HepG2 (cell line): ENCODE data around the gene RTL5. TPM values are rescaled to one million over a fixed set of nuclear protein-coding genes. Genes with fewer than 3 reads are reported as not detected.

Experiments
- ATAC-seq: fragments of 200-7000 bp; cut with Tn5 transposase; 3 replicates; pipeline ENCODE4 v1.9.1; 2020; ENCODE audit warnings: mild to moderate bottlenecking, moderate library complexity
- BruUV-seq: library from RNA; stranded (reverse); fragments of 400-500 nt; replicated peaks from 2 replicates; lab custom pipeline; 2021; lab: Mats Ljungman, UMichigan
- CTCF ChIA-PET: fragments of 300-600 bp; formaldehyde crosslinking; extraction: SDS; loops from one replicate; lab custom pipeline; 2021; ENCODE audit warnings: low total read pairs, inconsistent platforms, low intra/inter-chr PET ratio; lab: Yijun Ruan, JAX
- POLR2A ChIA-PET: fragments of 350-600 bp; sonication (Branson Sonifier 250); formaldehyde crosslinking; loops from one replicate; lab custom pipeline; 2020; ENCODE audit warnings: antibody characterized with exemption, inconsistent platforms; lab: Yijun Ruan, JAX
- DNase-seq: peaks from one replicate; pipeline ENCODE4 v3.0.0-alpha.2; 2015; ENCODE audit warnings: low spot score
- FAIRE-seq: peaks from 3 replicates; lab custom pipeline; 2011; peaks lifted over from hg19 to GRCh38; lab: Jason Lieb, UNC
- H2AFZ ChIP-seq: one replicate; pipeline ENCODE4 v1.6.1; 2011; ENCODE audit warnings: low read length, inconsistent platforms
- H3K27ac ChIP-seq: fragments of 300-600 bp; 3 replicates; pipeline ENCODE4 v1.8.0; 2011; ENCODE audit warnings: mixed run types, mild to moderate bottlenecking, mixed read lengths, low read length, inconsistent platforms; ENCODE audit not compliant: insufficient read depth; ENCODE audit errors: extremely low read length
- H3K27me3 ChIP-seq, 2 experiments: fragments of 200-600 bp in 1 of 2; 2 replicates in 1 of 2; 3 replicates in 1 of 2; pipeline versions ENCODE4 v1.6.0 to v1.8.0; 2011; ENCODE audit warnings: low read length in 2 of 2, mild to moderate bottlenecking in 2 of 2, moderate library complexity in 2 of 2, inconsistent platforms in 1 of 2; ENCODE audit not compliant: insufficient read depth in 2 of 2, control insufficient read depth in 1 of 2
- H3K36me3 ChIP-seq, 2 experiments: fragments of 200-600 bp in 1 of 2; replicated peaks in 1 of 2; 2 replicates in 1 of 2; 3 replicates in 1 of 2; pipeline versions ENCODE4 v1.5.1 to v1.8.0; 2011; ENCODE audit warnings: low read length in 2 of 2, inconsistent platforms in 1 of 2; ENCODE audit not compliant: insufficient read depth in 2 of 2, control insufficient read depth in 1 of 2
- H3K4me1 ChIP-seq: 2 replicates; pipeline ENCODE4 v1.5.1; 2012; ENCODE audit warnings: low read length, inconsistent platforms; ENCODE audit not compliant: insufficient read depth
- H3K4me2 ChIP-seq: 2 replicates; pipeline ENCODE4 v1.6.0; 2011; ENCODE audit warnings: low read depth, low read length, inconsistent platforms
- H3K4me3 ChIP-seq, 3 experiments: fragments of 200-600 bp in 1 of 3; sonication (generic), shearing (Covaris generic) in 1 of 3; replicated peaks in 1 of 3; 2 replicates each; pipeline ENCODE4 v1.5.1; 2011 to 2016; ENCODE audit warnings: low read length in 3 of 3, inconsistent platforms in 2 of 3, low read depth in 2 of 3, mild to moderate bottlenecking in 2 of 3, control low read depth in 1 of 3, mixed read lengths in 1 of 3; ENCODE audit not compliant: insufficient read depth in 1 of 3
- H3K79me2 ChIP-seq: one replicate; pipeline ENCODE4 v1.6.1; 2011; ENCODE audit warnings: low read length, inconsistent platforms; ENCODE audit not compliant: insufficient read depth
- H3K9ac ChIP-seq: 2 replicates; pipeline ENCODE4 v1.6.0; 2011; ENCODE audit warnings: mild to moderate bottlenecking, low read depth, low read length, inconsistent platforms; ENCODE audit not compliant: insufficient read depth
- H3K9me3 ChIP-seq: 2 replicates; pipeline ENCODE4 v1.5.1; 2012; ENCODE audit warnings: mild to moderate bottlenecking, low read length
- H4K20me1 ChIP-seq: 2 replicates; pipeline ENCODE4 v1.6.0; 2011; ENCODE audit warnings: inconsistent platforms, mild to moderate bottlenecking, low read length, moderate library complexity; ENCODE audit not compliant: insufficient read depth
- ATF5 ChIP-seq: sonication (generic); formaldehyde crosslinking; IDR thresholded peaks from 2 replicates; pipeline ENCODE4 v1.4.0; 2020; ENCODE audit warnings: mild to moderate bottlenecking, low read depth, missing genetic modification reagents
- HBP1 ChIP-seq: IDR thresholded peaks from 2 replicates; pipeline ENCODE4 v1.6.1; 2016; ENCODE audit warnings: low read depth, control low read depth
- HNRNPK ChIP-seq: fragments of 200-400 bp; formaldehyde crosslinking; IDR thresholded peaks from 2 replicates; pipeline ENCODE4 v1.6.1; 2018; ENCODE audit warnings: low read length, low read depth, moderate library complexity, mild to moderate bottlenecking; ENCODE audit not compliant: poor library complexity, severe bottlenecking
- JDP2 ChIP-seq: sonication (generic); formaldehyde crosslinking; IDR thresholded peaks from 2 replicates; pipeline ENCODE4 v1.8.1; 2022; ENCODE audit warnings: missing genetic modification reagents, borderline replicate concordance
- NCOA5 ChIP-seq: sonication (generic); formaldehyde crosslinking; IDR thresholded peaks from 2 replicates; pipeline ENCODE4 v1.4.0; 2020; ENCODE audit warnings: missing genetic modification reagents
- SCMH1 ChIP-seq: sonication (generic); formaldehyde crosslinking; IDR thresholded peaks from 2 replicates; pipeline ENCODE4 v1.9.0; 2021; ENCODE audit warnings: missing genetic modification reagents, mild to moderate bottlenecking, borderline replicate concordance
- ZNF235 ChIP-seq: sonication (generic); formaldehyde crosslinking; IDR thresholded peaks from 2 replicates; pipeline ENCODE4 v1.8.1; 2023; ENCODE audit warnings: mild to moderate bottlenecking, missing genetic modification reagents, borderline replicate concordance
- ZNF720 ChIP-seq: sonication (generic); formaldehyde crosslinking; IDR thresholded peaks from 2 replicates; pipeline ENCODE4 v1.4.0; 2020; ENCODE audit warnings: missing genetic modification reagents
- ZNF777 ChIP-seq: sonication (generic); formaldehyde crosslinking; IDR thresholded peaks from 2 replicates; pipeline ENCODE4 v1.4.0; 2020; ENCODE audit warnings: missing genetic modification reagents
- WGBS: methylation state at CpG from one replicate; pipeline ENCODE4 v1.1.6; 2017; ENCODE audit warnings: low lambda C conversion rate; 5-methylcytosine and 5-hydroxymethylcytosine counted together
- in situ Hi-C: cut with HindIII; loops from 2 replicates; pipeline ENCODE4 v1.10.0; 2017; ENCODE audit warnings: low pct_unique_long_range_greater_than_20kb; ENCODE audit not compliant: extremely low pct_ligation_motif_present
- intact Hi-C: fragments of 100-400 bp; cut with micrococcal nuclease; formaldehyde crosslinking; loops from one replicate; pipeline ENCODE4 v1.10.0; 2022; ENCODE audit not compliant: unreplicated experiment
- polyA plus RNA-seq, 8 experiments: library from polyadenylated mRNA; depleted of rRNA in 3 of 8; stranded (reverse) in 7 of 8; unstranded in 1 of 8; fragments of >200 nt; fragmentation: Illumina TruSeq in 4 of 8; extraction: Trizol in 4 of 8; gene quantifications; 2 replicates each; pipeline versions ENCODE4 v1.2.1 to v1.2.3, GENCODE V29; 2011 to 2016; ENCODE audit warnings: low read depth in 4 of 8, missing spikeins in 1 of 8, mixed read lengths in 1 of 8; ENCODE audit not compliant: insufficient read depth in 1 of 8
- total RNA-seq, 5 experiments: library from RNA; depleted of rRNA; stranded (reverse); fragments of >200 nt; fragmentation: Illumina TruSeq; extraction: Trizol; gene quantifications; 2 replicates each; pipeline ENCODE4 v1.2.3, GENCODE V29; 2016; ENCODE audit warnings: low read depth in 1 of 5

The RTL5 gene
- total and polyA plus RNA-seq, 2 of the 13 experiments (the other 11 are each of a cell fraction or from before 2014, with no cell fraction given), result not detected

GRCh38 chrX:72165551-72165950 is 33.8 kb upstream of the RTL5 start (continued):
- TF ChIP-seq HBP1 (CRISPR knock-in tag) (no peak), JDP2 (CRISPR knock-in tag) (no peak)

GRCh38 chrX:72159769-72160168 is 28.1 kb upstream of the RTL5 start:
- Histone ChIP-seq H3K9ac (no peak overlapping the region), H3K79me2 (no peaks in the 10 kb centered on the region), H4K20me1 (no peaks in the 10 kb centered on the region), H3K9me3 (no peaks in the 10 kb centered on the region; the same call in 1 of the 2 replicates), H3K4me2 (no peak overlapping the region), H3K27me3 (no peaks in the 10 kb centered on the region), H3K36me3 (no peaks in the 10 kb centered on the region), H3K27ac (no peak overlapping the region), H2AFZ (no peak overlapping the region), H3K4me3 (no peak overlapping the region), H3K4me1 (no peaks in the 10 kb centered on the region)
- intact Hi-C loops, result no loop called here
- ChIA-PET CTCF (no interaction called here), POLR2A (no interaction called here)
- no peak for ATAC-seq
- WGBS, result 47% methylated on average over 10 of the region's 10 CpGs
- in situ Hi-C loops, result no loop called here
- BruUV-seq, result no TSS peak
- no peak for FAIRE-seq
- DNase-seq, result no peak
- TF ChIP-seq ATF5 (no peak), HNRNPK (no peak), NCOA5 (CRISPR knock-in tag) (no peak), ZNF777 (CRISPR knock-in tag) (no peak), SCMH1 (no peak), ZNF720 (CRISPR knock-in tag) (no peak), ZNF235 (CRISPR knock-in tag) (no peak)
